Measurements from ENCODE around the gene LHX8. TPM values are rescaled to one million over a fixed set of nuclear protein-coding genes. Genes with fewer than 3 reads are reported as not detected.
"Not testable (repeated sequence)": the region's sequence is repeated elsewhere in the genome, so short reads cannot be mapped to it uniquely, and the experiment has no call there.

Gene LHX8
- total RNA-seq, 1 donor, result not detected

DNA sequence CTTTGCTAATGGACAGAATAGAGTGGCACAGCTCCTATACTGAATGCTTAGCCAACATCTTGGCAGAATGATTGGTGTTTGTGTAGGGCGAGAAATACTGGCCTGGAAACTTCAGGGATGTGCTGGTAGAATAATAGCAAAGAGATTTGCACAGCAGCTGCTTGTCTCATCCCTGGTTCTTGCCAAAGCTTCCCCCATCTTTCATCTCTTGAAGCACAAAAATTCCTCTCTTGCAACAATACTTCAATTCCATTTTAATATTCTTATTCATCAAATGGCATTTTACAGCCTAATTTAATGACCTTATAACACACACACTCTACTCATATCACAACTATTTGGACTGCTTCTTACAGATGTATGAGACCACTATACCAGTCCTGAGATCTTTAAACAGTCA, 37.7 kb downstream of the LHX8 start:
- no peak overlapping the region for H3K4me2 ChIP-seq (ENCODE audit: insufficient read depth, low read length)
- no peak overlapping the region for H3K4me3 ChIP-seq (ENCODE audit: insufficient read depth, low read length)
- no peaks in the 10 kb centered on the region for H4K20me1 ChIP-seq (ENCODE audit: insufficient read depth, low read length)
- H3K9me3 ChIP-seq (ENCODE audit: low read depth, low read length), result no peaks in the 10 kb centered on the region
- no peak overlapping the region for H3K27ac ChIP-seq (ENCODE audit: low read depth, low read length)
- TF ChIP-seq CTCF (IDR thresholded peaks at IDR 0.05; ENCODE audit: extremely low read depth, low read depth, low read length), result no peak
- DNase-seq (ENCODE audit: insufficient read length, low spot score, missing footprints), result no peak
- H3K4me1 ChIP-seq (ENCODE audit: insufficient read depth, low read length), result no peaks in the 10 kb centered on the region
- H3K79me2 ChIP-seq (ENCODE audit: insufficient read depth, low read length), result no peaks in the 10 kb centered on the region
- no peaks in the 10 kb centered on the region for H3K27me3 ChIP-seq (ENCODE audit: insufficient read depth, low read length)
- no peak overlapping the region for H2AFZ ChIP-seq (ENCODE audit: low read length)
- H3K36me3 ChIP-seq (ENCODE audit: insufficient read depth, low read length), result no peaks in the 10 kb centered on the region

- no peak overlapping the region for H3K4me3 ChIP-seq (ENCODE audit: insufficient read depth, low read length)
Measured at GRCh38 chr1:75172556-75172955, 38.4 kb downstream of the LHX8 start.

DNA sequence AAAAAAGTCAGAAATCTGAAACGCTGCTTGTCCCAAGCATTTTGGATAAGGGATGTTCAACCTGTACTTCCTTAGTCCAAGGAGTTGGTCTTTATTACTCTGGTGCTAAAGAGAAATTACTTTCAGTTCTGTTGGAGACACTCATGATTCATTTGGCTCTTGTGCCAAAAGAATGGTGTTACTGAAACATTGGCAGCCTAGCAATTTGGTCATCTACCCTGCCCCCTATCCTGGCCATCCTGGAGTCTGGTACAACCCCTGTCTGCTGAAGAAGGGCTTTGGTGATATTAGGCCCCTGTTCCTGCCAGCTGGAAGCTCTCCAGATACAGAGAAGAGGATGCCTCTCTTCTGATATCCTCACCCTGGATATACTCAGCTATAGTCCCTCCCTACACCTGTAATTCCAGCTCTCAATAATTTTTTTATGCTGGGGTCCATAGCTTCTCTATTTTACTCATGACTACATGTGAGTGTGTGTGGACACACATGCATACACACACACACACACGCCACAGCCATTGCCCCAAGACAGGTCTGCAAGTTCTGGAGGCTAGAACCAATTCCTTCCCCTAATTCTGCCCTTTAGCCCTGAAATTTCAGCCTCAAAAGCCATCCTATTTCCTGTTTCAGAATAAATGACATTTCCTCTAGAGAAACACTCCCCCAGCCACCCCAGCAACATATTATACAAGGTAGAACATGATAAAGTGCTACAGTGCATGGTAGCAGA, 40.0 kb downstream of the LHX8 start:
- no peaks in the 10 kb centered on the region for H3K36me3 ChIP-seq (ENCODE audit: insufficient read depth, low read length)
- H3K27me3 ChIP-seq (ENCODE audit: insufficient read depth, low read length), result no peaks in the 10 kb centered on the region
- no peak for TF ChIP-seq CTCF (IDR thresholded peaks at IDR 0.05; ENCODE audit: extremely low read depth, low read depth, low read length)
- H3K79me2 ChIP-seq (ENCODE audit: insufficient read depth, low read length), result no peaks in the 10 kb centered on the region
- no peak overlapping the region for H2AFZ ChIP-seq (ENCODE audit: low read length)
- no peaks in the 10 kb centered on the region for H4K20me1 ChIP-seq (ENCODE audit: insufficient read depth, low read length)
- DNase-seq (ENCODE audit: insufficient read length, low spot score, missing footprints), result no peak
- no peak overlapping the region for H3K27ac ChIP-seq (ENCODE audit: low read depth, low read length)
- H3K4me1 ChIP-seq (ENCODE audit: insufficient read depth, low read length), result no peaks in the 10 kb centered on the region
- H3K9me3 ChIP-seq (ENCODE audit: low read depth, low read length), result no peaks in the 10 kb centered on the region
- H3K4me3 ChIP-seq (ENCODE audit: insufficient read depth, low read length), result no peak overlapping the region
- no peak overlapping the region for H3K4me2 ChIP-seq (ENCODE audit: insufficient read depth, low read length)

More at GRCh38 chr1:75172556-75172955, 38.4 kb downstream of the LHX8 start:
- Histone ChIP-seq H3K27ac (ENCODE audit: low read depth, low read length) (no peak overlapping the region), H3K79me2 (ENCODE audit: insufficient read depth, low read length) (no peaks in the 10 kb centered on the region), H2AFZ (ENCODE audit: low read length) (no peak overlapping the region), H3K36me3 (ENCODE audit: insufficient read depth, low read length) (no peaks in the 10 kb centered on the region), H3K27me3 (ENCODE audit: insufficient read depth, low read length) (no peaks in the 10 kb centered on the region), H3K9me3 (ENCODE audit: low read depth, low read length) (no peaks in the 10 kb centered on the region), H4K20me1 (ENCODE audit: insufficient read depth, low read length) (no peaks in the 10 kb centered on the region), H3K4me2 (ENCODE audit: insufficient read depth, low read length) (no peak overlapping the region), H3K4me1 (ENCODE audit: insufficient read depth, low read length) (no peaks in the 10 kb centered on the region)
- TF ChIP-seq CTCF (IDR thresholded peaks at IDR 0.05; ENCODE audit: extremely low read depth, low read depth, low read length), result no peak
- DNase-seq (ENCODE audit: insufficient read length, low spot score, missing footprints), result no peak

- H3K4me2 ChIP-seq (ENCODE audit: insufficient read depth, low read length); H4K20me1 ChIP-seq (ENCODE audit: insufficient read depth, low read length); DNase-seq (ENCODE audit: insufficient read length, low spot score, missing footprints); H3K27me3 ChIP-seq (ENCODE audit: insufficient read depth, low read length); H3K4me1 ChIP-seq (ENCODE audit: insufficient read depth, low read length); H3K36me3 ChIP-seq (ENCODE audit: insufficient read depth, low read length); H3K79me2 ChIP-seq (ENCODE audit: insufficient read depth, low read length); H3K4me3 ChIP-seq (ENCODE audit: insufficient read depth, low read length); H3K9me3 ChIP-seq (ENCODE audit: low read depth, low read length); H2AFZ ChIP-seq (ENCODE audit: low read length); H3K27ac ChIP-seq (ENCODE audit: low read depth, low read length): not testable (repeated sequence)
Measured at GRCh38 chr1:75181214-75181955, 47.2 kb downstream of the LHX8 start.
